SK-N-SH (cell line): ENCODE measurements around the gene SSTR5. TPM values are rescaled to one million over a fixed set of nuclear protein-coding genes. Genes with fewer than 3 reads are reported as not detected.

Source experiments
- CTCF ChIA-PET: fragments of 300-600, 350-600 bp; formaldehyde crosslinking; extraction: SDS; loops from one replicate; lab custom pipeline; 2021; lab: Yijun Ruan, JAX
- POLR2A ChIA-PET: fragments of 350-600 bp; sonication (Branson Sonifier 250); formaldehyde crosslinking; extraction: SDS; loops from one replicate; lab custom pipeline; 2020; ENCODE audit warnings: antibody characterized with exemption, inconsistent platforms; lab: Yijun Ruan, JAX
- DNase-seq: peaks from one replicate; pipeline ENCODE4 v3.0.0; 2012
- H2AFZ ChIP-seq: fragments of 200-600 bp; sonication (generic); 2 replicates; pipeline ENCODE4 v1.8.1; 2016; ENCODE audit warnings: antibody characterized with exemption, mild to moderate bottlenecking, low read depth
- H3F3A ChIP-seq: fragments of 200-600 bp; sonication (generic); replicated peaks from 2 replicates; pipeline ENCODE3; 2016; ENCODE audit warnings: antibody characterized with exemption, mild to moderate bottlenecking; ENCODE audit not compliant: insufficient read depth
- H3K27ac ChIP-seq, 2 experiments: fragments of 200-500 bp in 1 of 2; fragments of 200-600 bp in 1 of 2; sonication (Bioruptor generic) in 1 of 2; sonication (generic), shearing (Covaris generic) in 1 of 2; 2 replicates each; pipeline versions ENCODE4 v1.5.1 to v1.6.1; 2014 to 2016; ENCODE audit warnings: low read depth in 2 of 2, inconsistent platforms in 1 of 2, low read length in 1 of 2, mild to moderate bottlenecking in 1 of 2, mixed read lengths in 1 of 2
- H3K27me3 ChIP-seq: fragments of 200-600 bp; sonication (generic), shearing (Covaris generic); 2 replicates; pipeline ENCODE4 v1.6.1; 2016; ENCODE audit warnings: mixed run types; ENCODE audit not compliant: insufficient read depth
- H3K36me3 ChIP-seq, 2 experiments: fragments of 200-500 bp in 1 of 2; fragments of 200-600 bp in 1 of 2; sonication (Bioruptor generic) in 1 of 2; sonication (generic) in 1 of 2; replicated peaks in 1 of 2; 2 replicates each; pipeline versions ENCODE3 to v1.5.1; 2014 to 2016; ENCODE audit warnings: low read length in 1 of 2, mild to moderate bottlenecking in 1 of 2; ENCODE audit not compliant: insufficient read depth in 2 of 2, control insufficient read depth in 1 of 2
- H3K4me1 ChIP-seq, 2 experiments: fragments of 200-500 bp in 1 of 2; fragments of 200-600 bp in 1 of 2; sonication (Bioruptor generic) in 1 of 2; sonication (generic), shearing (Covaris generic) in 1 of 2; 2 replicates each; pipeline versions ENCODE4 v1.5.1 to v1.6.1; 2014 to 2016; ENCODE audit warnings: low read depth in 1 of 2, low read length in 1 of 2, mixed run types in 1 of 2; ENCODE audit not compliant: insufficient read depth in 2 of 2, control insufficient read depth in 1 of 2
- H3K4me2 ChIP-seq: fragments of 200-600 bp; sonication (generic), shearing (Covaris generic); 2 replicates; pipeline ENCODE4 v1.6.1; 2017; ENCODE audit warnings: mixed run types
- H3K4me3 ChIP-seq, 2 experiments: fragments of 200-500 bp in 1 of 2; fragments of 200-600 bp in 1 of 2; sonication (Bioruptor generic) in 1 of 2; sonication (generic), shearing (Covaris generic) in 1 of 2; 2 replicates each; pipeline versions ENCODE4 v1.5.1 to v1.8.1; 2014 to 2016; ENCODE audit warnings: low read depth in 2 of 2, inconsistent platforms in 1 of 2, low read length in 1 of 2, mild to moderate bottlenecking in 1 of 2, mixed read lengths in 1 of 2, moderate library complexity in 1 of 2
- H3K79me2 ChIP-seq: fragments of 200-600 bp; sonication (generic); 2 replicates; pipeline ENCODE4 v1.8.1; 2017; ENCODE audit warnings: mild to moderate bottlenecking; ENCODE audit not compliant: insufficient read depth
- H3K9ac ChIP-seq: fragments of 200-600 bp; sonication (generic); 2 replicates; pipeline ENCODE4 v1.6.1; 2017; ENCODE audit warnings: mixed run types
- H3K9me2 ChIP-seq: fragments of 200-600 bp; sonication (generic); 2 replicates; pipeline ENCODE4 v1.6.1; 2017; ENCODE audit warnings: mixed run types
- H3K9me3 ChIP-seq: fragments of 200-600 bp; sonication (generic); 2 replicates; pipeline ENCODE4 v1.6.1; 2017; ENCODE audit warnings: mixed run types, mild to moderate bottlenecking, moderate library complexity
- H4K20me1 ChIP-seq: fragments of 200-600 bp; sonication (generic); 2 replicates; pipeline ENCODE4 v1.6.1; 2017; ENCODE audit warnings: mild to moderate bottlenecking, mixed run types; ENCODE audit not compliant: insufficient read depth
- FOSL2 ChIP-seq: IDR thresholded peaks from 2 replicates; pipeline ENCODE4 v1.4.0; 2012; ENCODE audit warnings: low read depth, mild to moderate bottlenecking, moderate library complexity, borderline replicate concordance
- JUND ChIP-seq: IDR thresholded peaks from 2 replicates; pipeline ENCODE4 v1.4.0; 2012
- MEF2A ChIP-seq: IDR thresholded peaks from 2 replicates; pipeline ENCODE4 v1.4.0; 2012; ENCODE audit warnings: low read depth, borderline replicate concordance
- MXI1 ChIP-seq: IDR thresholded peaks from 2 replicates; pipeline ENCODE4 v1.6.1; 2012; ENCODE audit warnings: mild to moderate bottlenecking, low read depth, low read length, improper control_type of control experiment
- POLR2AphosphoS5 ChIP-seq: IDR thresholded peaks from 2 replicates; pipeline ENCODE4 v1.6.1; 2012; ENCODE audit warnings: low read depth, low read length
- SMC3 ChIP-seq: IDR thresholded peaks from 2 replicates; pipeline ENCODE4 v1.6.1; 2012; ENCODE audit warnings: low read depth, low read length, improper control_type of control experiment
- TAF1 ChIP-seq: IDR thresholded peaks from 2 replicates; pipeline ENCODE4 v1.6.1; 2012; ENCODE audit warnings: low read depth, mild to moderate bottlenecking, low read length, moderate library complexity, borderline replicate concordance
- WGBS: methylation state at CpG from one replicate; pipeline ENCODE4 v1.1.6; 2017; ENCODE audit warnings: low lambda C conversion rate; 5-methylcytosine and 5-hydroxymethylcytosine counted together
- polyA plus RNA-seq, 3 experiments: library from polyadenylated mRNA; depleted of rRNA; stranded (reverse); fragments of >200 nt; gene quantifications; 2 replicates each; pipeline ENCODE4 v1.2.3, GENCODE V29; 2012
- TF ChIP-seq, protein P1 (sequence below): IDR thresholded peaks from 2 replicates; pipeline ENCODE4 v1.4.0; 2012; ENCODE audit warnings: low read depth, borderline replicate concordance
- TF ChIP-seq, protein P2 (sequence below): IDR thresholded peaks from 2 replicates; pipeline ENCODE4; 2012

Gene SSTR5
- polyA plus RNA-seq, 1 of the 3 experiments (the other 2 are of a cell fraction), result not detected

DNA sequence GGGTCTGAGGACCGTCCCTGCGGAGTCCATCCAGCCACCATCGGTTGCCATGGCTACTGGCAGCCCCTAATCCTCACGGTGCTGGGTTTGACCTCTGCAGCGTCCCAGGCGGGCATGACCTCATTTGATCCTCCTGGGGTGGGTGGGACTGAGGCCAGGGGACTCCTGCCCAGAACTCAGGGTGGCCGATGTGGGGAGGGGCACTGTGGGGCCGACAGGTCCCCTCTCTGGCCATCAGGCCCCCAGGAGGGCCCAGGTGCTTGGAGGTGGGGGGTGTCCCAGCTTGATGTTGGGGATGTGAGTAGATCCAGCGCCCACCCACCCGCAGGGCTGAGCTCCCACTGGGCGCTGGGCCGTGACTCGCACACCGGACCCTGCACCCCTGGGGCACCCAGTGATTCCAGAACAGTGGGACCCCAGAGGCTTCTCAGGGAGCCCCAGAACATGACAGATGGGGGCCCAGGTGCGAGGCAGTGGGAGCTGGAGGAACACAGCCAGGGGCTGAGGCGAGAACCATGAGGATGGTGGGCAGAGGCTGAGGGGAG is 1.6 kb upstream of the SSTR5 start:
- Histone ChIP-seq H3K9me2 (no peaks in the 10 kb centered on the region), H3K9me3 (no peaks in the 10 kb centered on the region), H3K4me2 (no peak overlapping the region), H4K20me1 (no peaks in the 10 kb centered on the region), H3K4me3 (no peak overlapping the region), H3K36me3 (no peaks in the 10 kb centered on the region), H3K27me3 (peaks cover 90% of the 10 kb centered on the region), H3K79me2 (no peaks in the 10 kb centered on the region), H3K4me1 (no peaks in the 10 kb centered on the region), H3K27ac (no peak overlapping the region), H3K9ac (no peak overlapping the region), H2AFZ (no peak overlapping the region), H3F3A (no peaks in the 10 kb centered on the region)
- CTCF ChIA-PET, result interaction anchor here (1.1 to 4.4 kb wide), 2 partner anchors 14 to 32 kb away, joined by 4 to 38 read pairs; no protein-coding TSS in a partner anchor
- WGBS, result 18% methylated on average over 8 of the region's 16 CpGs
- TF ChIP-seq FOSL2 (no peak), MXI1 (no peak), JUND (no peak), POLR2AphosphoS5 (no peak)
- TF ChIP-seq, protein P1, sequence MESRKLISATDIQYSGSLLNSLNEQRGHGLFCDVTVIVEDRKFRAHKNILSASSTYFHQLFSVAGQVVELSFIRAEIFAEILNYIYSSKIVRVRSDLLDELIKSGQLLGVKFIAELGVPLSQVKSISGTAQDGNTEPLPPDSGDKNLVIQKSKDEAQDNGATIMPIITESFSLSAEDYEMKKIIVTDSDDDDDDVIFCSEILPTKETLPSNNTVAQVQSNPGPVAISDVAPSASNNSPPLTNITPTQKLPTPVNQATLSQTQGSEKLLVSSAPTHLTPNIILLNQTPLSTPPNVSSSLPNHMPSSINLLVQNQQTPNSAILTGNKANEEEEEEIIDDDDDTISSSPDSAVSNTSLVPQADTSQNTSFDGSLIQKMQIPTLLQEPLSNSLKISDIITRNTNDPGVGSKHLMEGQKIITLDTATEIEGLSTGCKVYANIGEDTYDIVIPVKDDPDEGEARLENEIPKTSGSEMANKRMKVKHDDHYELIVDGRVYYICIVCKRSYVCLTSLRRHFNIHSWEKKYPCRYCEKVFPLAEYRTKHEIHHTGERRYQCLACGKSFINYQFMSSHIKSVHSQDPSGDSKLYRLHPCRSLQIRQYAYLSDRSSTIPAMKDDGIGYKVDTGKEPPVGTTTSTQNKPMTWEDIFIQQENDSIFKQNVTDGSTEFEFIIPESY, result no peak
- DNase-seq, result no peak
- POLR2A ChIA-PET, result no interaction called here

DNA sequence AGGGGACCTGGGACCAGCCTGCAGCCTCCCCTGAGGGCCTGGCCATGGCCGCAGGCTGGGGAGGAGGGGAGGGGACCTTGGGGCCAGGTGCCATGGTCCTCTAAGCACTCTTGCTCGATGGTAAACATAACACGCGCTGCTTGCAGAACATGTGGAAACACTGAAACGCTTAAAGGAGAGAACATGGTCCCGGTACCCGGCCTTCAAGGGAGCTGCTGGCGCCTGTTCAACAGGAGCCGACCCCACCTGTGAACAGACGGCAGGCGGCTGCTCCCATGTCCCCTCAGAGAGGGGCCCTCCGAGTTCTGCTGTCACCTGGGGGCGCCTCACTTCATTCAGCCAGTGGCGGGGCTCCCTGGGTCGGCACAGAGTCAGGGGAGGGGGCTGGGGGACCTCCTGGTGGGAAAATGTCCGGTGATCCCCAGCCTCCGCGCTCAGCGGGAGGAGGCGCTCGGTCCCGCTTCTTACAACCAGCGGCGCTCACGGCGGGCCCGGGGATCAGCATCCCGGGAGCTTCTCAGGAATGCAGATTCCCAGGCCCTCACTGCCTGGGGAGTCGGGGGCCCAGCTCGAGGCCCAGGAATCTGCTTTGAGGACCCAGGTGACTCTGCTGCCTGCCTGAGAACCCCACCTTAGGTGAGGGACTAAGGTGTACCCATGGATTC is 854 bp upstream of the SSTR5 start:
- TF ChIP-seq TAF1, result no peak
- TF ChIP-seq MXI1, result no peak
- no peak for TF ChIP-seq SMC3
- CTCF ChIA-PET, result interaction anchor here (1.1 to 4.4 kb wide), 2 partner anchors 15 to 31 kb away, joined by 4 to 38 read pairs; no protein-coding TSS in a partner anchor
- no peaks in the 10 kb centered on the region for H3K4me1 ChIP-seq
- H3K9me2 ChIP-seq, result no peaks in the 10 kb centered on the region
- WGBS, result 4% methylated on average over 23 of the region's 30 CpGs
- peaks cover 88% of the 10 kb centered on the region for H3K27me3 ChIP-seq
- no peaks in the 10 kb centered on the region for H3K79me2 ChIP-seq
- POLR2A ChIA-PET, result no interaction called here
- H3K4me2 ChIP-seq, result no peak overlapping the region
- no peak for DNase-seq
- no peak overlapping the region for H3K4me3 ChIP-seq
- H4K20me1 ChIP-seq, result peaks cover 5% of the 10 kb centered on the region; the same call in 1 of the 2 replicates
- H3K36me3 ChIP-seq, result no peaks in the 10 kb centered on the region
- H3K9ac ChIP-seq, result no peak overlapping the region
- no peak overlapping the region for H3K27ac ChIP-seq
- H3F3A ChIP-seq, result peaks cover 3% of the 10 kb centered on the region
- H2AFZ ChIP-seq, result no peak overlapping the region
- H3K9me3 ChIP-seq, result no peaks in the 10 kb centered on the region

DNA sequence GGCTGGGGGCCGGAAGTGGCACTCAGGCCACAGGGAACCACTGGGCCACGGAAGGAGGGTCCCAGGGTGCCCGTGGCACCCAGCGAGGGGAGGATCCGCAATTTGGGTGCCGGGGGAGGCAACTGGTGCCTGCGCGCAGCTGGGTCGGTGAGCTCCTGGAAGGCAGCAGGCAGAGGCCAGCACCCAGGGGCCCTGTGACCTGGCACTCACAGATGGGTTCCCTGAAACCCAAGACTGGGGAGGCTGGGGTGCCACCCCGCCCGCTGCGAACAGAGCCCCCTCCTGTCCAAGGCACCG is 663 bp downstream of the SSTR5 start:
- Histone ChIP-seq H3K4me2 (no peak overlapping the region), H3K9ac (no peak overlapping the region), H3K4me3 (no peak overlapping the region), H3F3A (peaks cover 4% of the 10 kb centered on the region), H4K20me1 (peaks cover 8% of the 10 kb centered on the region; the same call in 1 of the 2 replicates), H3K27me3 (peaks cover 89% of the 10 kb centered on the region), H3K27ac (no peak overlapping the region), H3K36me3 (no peaks in the 10 kb centered on the region), H2AFZ (no peak overlapping the region), H3K79me2 (no peaks in the 10 kb centered on the region), H3K9me2 (no peaks in the 10 kb centered on the region), H3K9me3 (no peaks in the 10 kb centered on the region), H3K4me1 (no peaks in the 10 kb centered on the region)
- ChIA-PET POLR2A (no interaction called here), CTCF (interaction anchor here (1.2 to 3.0 kb wide), 2 partner anchors 11 to 16 kb away, joined by 4 to 9 read pairs; no protein-coding TSS in a partner anchor)
- no peak for TF ChIP-seq MEF2A
- TF ChIP-seq, protein P2, sequence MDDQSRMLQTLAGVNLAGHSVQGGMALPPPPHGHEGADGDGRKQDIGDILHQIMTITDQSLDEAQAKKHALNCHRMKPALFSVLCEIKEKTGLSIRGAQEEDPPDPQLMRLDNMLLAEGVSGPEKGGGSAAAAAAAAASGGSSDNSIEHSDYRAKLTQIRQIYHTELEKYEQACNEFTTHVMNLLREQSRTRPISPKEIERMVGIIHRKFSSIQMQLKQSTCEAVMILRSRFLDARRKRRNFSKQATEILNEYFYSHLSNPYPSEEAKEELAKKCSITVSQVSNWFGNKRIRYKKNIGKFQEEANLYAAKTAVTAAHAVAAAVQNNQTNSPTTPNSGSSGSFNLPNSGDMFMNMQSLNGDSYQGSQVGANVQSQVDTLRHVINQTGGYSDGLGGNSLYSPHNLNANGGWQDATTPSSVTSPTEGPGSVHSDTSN, result no peak
- no peak for TF ChIP-seq JUND
- WGBS, result 27% methylated on average over 8 of the region's 13 CpGs
- DNase-seq, result no peak
